PC-3 (cell line): ENCODE results near the gene ACADL.

ENCODE experiments used
- CTCF ChIP-seq: fragments of 300-600 bp; sonication (generic); conservative IDR thresholded peaks from 2 replicates; pipeline ENCODE4 v1.5.1; 2017; ENCODE audit warnings: antibody characterized with exemption, low read depth, mild to moderate bottlenecking, low read length
- EZH2 ChIP-seq: fragments of 300-600 bp; sonication (generic); IDR thresholded peaks from one replicate; pipeline ENCODE4 v1.6.1; 2017; ENCODE audit warnings: antibody characterized with exemption, mild to moderate bottlenecking, low read length; ENCODE audit not compliant: unreplicated experiment
- EZH2phosphoT487 ChIP-seq: fragments of 300-600 bp; sonication (generic); IDR thresholded peaks from 2 replicates; pipeline ENCODE4 v1.6.1; 2018; ENCODE audit warnings: mild to moderate bottlenecking, antibody characterized with exemption, low read length, borderline replicate concordance

DNA sequence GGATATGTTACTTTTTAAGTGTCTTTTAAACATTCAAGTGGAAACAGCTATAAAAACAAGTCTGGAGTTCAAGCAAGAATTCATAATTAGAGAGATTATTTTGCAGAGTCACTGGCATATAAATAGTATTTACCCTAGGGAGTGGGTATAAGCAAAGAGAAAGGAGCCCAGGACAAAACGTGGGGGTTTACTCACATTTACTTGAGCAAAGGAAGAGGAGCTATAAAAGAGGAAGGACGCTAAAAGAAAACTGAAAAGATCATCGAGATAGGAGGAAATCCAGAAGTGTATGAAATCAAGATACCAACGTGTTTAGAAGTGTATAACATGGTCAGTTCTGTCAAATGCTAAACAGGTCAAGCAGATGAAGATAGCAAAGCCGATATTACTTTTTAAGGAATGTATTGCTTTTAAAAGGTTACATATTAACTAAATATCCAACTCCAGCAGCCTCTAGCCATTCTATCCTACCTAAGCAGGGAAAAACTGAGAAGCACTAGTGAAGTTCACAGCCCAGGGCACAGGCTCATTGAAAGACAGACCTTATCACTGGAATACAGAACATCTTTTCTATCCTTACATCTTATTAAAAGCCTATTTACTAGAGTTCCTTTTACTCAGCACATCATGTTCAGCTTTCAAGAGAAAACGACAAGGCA is 62.7 kb downstream of the ACADL start:
- no peak for TF ChIP-seq CTCF
- TF ChIP-seq EZH2phosphoT487, result no peak
- no peak for TF ChIP-seq EZH2
